HepG2 (cell line): ENCODE measurements around the gene ACAP2. TPM values are rescaled to one million over a fixed set of nuclear protein-coding genes. Genes with fewer than 3 reads are reported as not detected.

Source experiments
- GFI1 ChIP-seq: sonication (generic); formaldehyde crosslinking; IDR thresholded peaks from 2 replicates; pipeline ENCODE4 v1.5.0; 2020; ENCODE audit warnings: missing genetic modification reagents, mild to moderate bottlenecking, borderline replicate concordance
- HDAC6 ChIP-seq: fragments of 200-600 bp; sonication (generic); IDR thresholded peaks from 2 replicates; pipeline ENCODE4 v1.7.0; 2017; ENCODE audit warnings: mild to moderate bottlenecking, antibody characterized with exemption, low read length, low read depth
- HNF4A ChIP-seq: sonication (generic); formaldehyde crosslinking; IDR thresholded peaks from 2 replicates; pipeline ENCODE4 v1.4.0; 2020; ENCODE audit warnings: missing genetic modification reagents
- HNRNPLL ChIP-seq: fragments of 200-400 bp; formaldehyde crosslinking; IDR thresholded peaks from 2 replicates; pipeline ENCODE4 v1.6.1; 2017; ENCODE audit warnings: mild to moderate bottlenecking, low read depth, low read length; ENCODE audit not compliant: poor library complexity, severe bottlenecking
- KLF13 ChIP-seq: sonication (generic); formaldehyde crosslinking; IDR thresholded peaks from 2 replicates; pipeline ENCODE4 v1.4.0; 2020; ENCODE audit warnings: mild to moderate bottlenecking, missing genetic modification reagents
- NCOA2 ChIP-seq: sonication (generic); formaldehyde crosslinking; IDR thresholded peaks from 2 replicates; pipeline ENCODE4 v1.8.0; 2022; ENCODE audit warnings: inconsistent platforms
- PHF8 ChIP-seq: sonication (generic); formaldehyde crosslinking; IDR thresholded peaks from 2 replicates; pipeline ENCODE4 v1.5.0; 2020; ENCODE audit warnings: missing genetic modification reagents
- SMAD1 ChIP-seq: sonication (generic); formaldehyde crosslinking; IDR thresholded peaks from 2 replicates; pipeline ENCODE4 v1.4.0; 2020; ENCODE audit warnings: missing genetic modification reagents, low read depth, mild to moderate bottlenecking, borderline replicate concordance
- SPEN ChIP-seq: sonication (generic); formaldehyde crosslinking; IDR thresholded peaks from 2 replicates; pipeline ENCODE4 v1.5.1; 2020; ENCODE audit warnings: low read depth, mild to moderate bottlenecking, missing genetic modification reagents
- TEAD3 ChIP-seq: optimal IDR thresholded peaks from 2 replicates; pipeline ENCODE3; 2016; ENCODE audit warnings: borderline replicate concordance
- ZC3H13 ChIP-seq: sonication (generic); formaldehyde crosslinking; IDR thresholded peaks from 2 replicates; pipeline ENCODE4 v1.8.1; 2023; ENCODE audit warnings: mild to moderate bottlenecking, missing genetic modification reagents, moderate library complexity
- ZNF20 ChIP-seq: sonication (generic); formaldehyde crosslinking; IDR thresholded peaks from 2 replicates; pipeline ENCODE4 v1.4.0; 2020; ENCODE audit warnings: mild to moderate bottlenecking, moderate library complexity, missing genetic modification reagents
- ZNF543 ChIP-seq: sonication (generic); formaldehyde crosslinking; IDR thresholded peaks from 2 replicates; pipeline ENCODE4 v1.4.0; 2020; ENCODE audit warnings: mild to moderate bottlenecking, missing genetic modification reagents
- ZNF775 ChIP-seq: sonication (generic); formaldehyde crosslinking; IDR thresholded peaks from 2 replicates; pipeline ENCODE4 v1.4.0; 2020; ENCODE audit warnings: missing genetic modification reagents, mild to moderate bottlenecking, moderate library complexity, borderline replicate concordance
- polyA plus RNA-seq, 8 experiments: library from polyadenylated mRNA; depleted of rRNA in 3 of 8; stranded (reverse) in 7 of 8; unstranded in 1 of 8; fragments of >200 nt; fragmentation: Illumina TruSeq in 4 of 8; extraction: Trizol in 4 of 8; gene quantifications; 2 replicates each; pipeline versions ENCODE4 v1.2.1 to v1.2.3, GENCODE V29; 2011 to 2016; ENCODE audit warnings: low read depth in 4 of 8, missing spikeins in 1 of 8, mixed read lengths in 1 of 8; ENCODE audit not compliant: insufficient read depth in 1 of 8
- total RNA-seq, 5 experiments: library from RNA; depleted of rRNA; stranded (reverse); fragments of >200 nt; fragmentation: Illumina TruSeq; extraction: Trizol; gene quantifications; 2 replicates each; pipeline ENCODE4 v1.2.3, GENCODE V29; 2016; ENCODE audit warnings: low read depth in 1 of 5
- TF ChIP-seq, protein P1 (sequence below): sonication (generic); formaldehyde crosslinking; IDR thresholded peaks from 2 replicates; pipeline ENCODE4 v1.5.0; 2020; ENCODE audit warnings: missing genetic modification reagents, mild to moderate bottlenecking, borderline replicate concordance
- TF ChIP-seq, protein P2 (sequence below): sonication (generic); formaldehyde crosslinking; IDR thresholded peaks from 2 replicates; pipeline ENCODE4 v1.5.1; 2020; ENCODE audit warnings: mild to moderate bottlenecking, moderate library complexity, missing genetic modification reagents
- TF ChIP-seq, protein P3 (sequence below): sonication (generic); formaldehyde crosslinking; conservative IDR thresholded peaks from 2 replicates; pipeline ENCODE4 v1.8.1; 2023; ENCODE audit warnings: missing genetic modification reagents
- TF ChIP-seq, protein P4 (sequence below): sonication (generic); formaldehyde crosslinking; conservative IDR thresholded peaks from 2 replicates; pipeline ENCODE4 v1.4.0; 2020; ENCODE audit warnings: missing genetic modification reagents
- TF ChIP-seq, protein P5 (sequence below): sonication (generic); formaldehyde crosslinking; IDR thresholded peaks from 2 replicates; pipeline ENCODE4 v1.4.0; 2020; ENCODE audit warnings: mild to moderate bottlenecking, missing genetic modification reagents

ACAP2 gene
- total and polyA plus RNA-seq, 2 of the 13 experiments (the other 11 are each of a cell fraction or from before 2014, with no cell fraction given), result 7.3 to 23.9 TPM

DNA sequence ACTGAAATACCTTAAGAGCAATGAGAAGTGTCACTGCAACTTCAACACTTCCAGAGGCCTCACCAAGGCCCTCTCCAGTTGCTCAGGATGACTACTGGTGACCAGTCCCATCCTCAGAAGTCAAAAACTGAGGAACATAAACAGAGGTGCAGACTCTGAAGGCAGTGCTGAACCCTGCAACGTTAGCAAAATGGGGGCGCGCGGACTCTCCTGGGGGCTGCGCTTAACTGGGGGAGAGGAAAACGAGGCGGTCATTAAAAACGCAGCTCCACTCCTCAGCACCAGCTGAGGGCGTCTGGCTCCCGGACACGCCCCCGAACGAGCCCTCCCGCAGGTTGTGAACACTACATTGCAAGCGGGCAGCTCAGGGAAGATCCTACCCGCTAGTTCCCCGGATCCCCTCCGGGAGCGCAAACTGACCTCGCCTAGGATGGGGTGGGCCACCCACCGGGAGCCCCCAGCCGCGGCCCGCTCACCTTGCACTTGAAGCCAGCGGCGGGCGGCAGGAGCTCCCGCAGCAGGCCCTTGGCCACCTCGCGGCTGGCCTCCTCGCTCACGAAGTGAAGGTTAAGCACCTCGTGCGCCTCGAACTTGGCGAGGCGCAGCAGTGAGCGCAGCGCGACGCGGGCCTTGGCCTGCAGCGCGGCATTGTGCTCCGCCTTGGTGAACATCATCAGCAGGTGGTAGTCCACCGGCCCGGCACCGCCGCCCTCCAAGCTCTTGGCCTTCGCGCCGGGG lies 172.6 kb downstream of the ACAP2 start (continued):
- TF ChIP-seq HNRNPLL, result no peak
- TF ChIP-seq, protein P1, sequence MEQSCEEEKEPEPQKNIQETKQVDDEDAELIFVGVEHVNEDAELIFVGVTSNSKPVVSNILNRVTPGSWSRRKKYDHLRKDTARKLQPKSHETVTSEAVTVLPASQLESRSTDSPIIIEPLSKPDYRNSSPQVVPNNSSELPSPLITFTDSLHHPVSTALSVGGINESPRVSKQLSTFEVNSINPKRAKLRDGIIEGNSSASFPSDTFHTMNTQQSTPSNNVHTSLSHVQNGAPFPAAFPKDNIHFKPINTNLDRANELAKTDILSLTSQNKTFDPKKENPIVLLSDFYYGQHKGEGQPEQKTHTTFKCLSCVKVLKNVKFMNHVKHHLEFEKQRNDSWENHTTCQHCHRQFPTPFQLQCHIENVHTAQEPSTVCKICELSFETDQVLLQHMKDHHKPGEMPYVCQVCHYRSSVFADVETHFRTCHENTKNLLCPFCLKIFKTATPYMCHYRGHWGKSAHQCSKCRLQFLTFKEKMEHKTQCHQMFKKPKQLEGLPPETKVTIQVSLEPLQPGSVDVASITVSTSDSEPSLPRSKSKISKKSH (CRISPR knock-in tag), result 0 out of 2 replicates have a peak, but pooled peaks have one; percentile 52
- TF ChIP-seq, protein P2, sequence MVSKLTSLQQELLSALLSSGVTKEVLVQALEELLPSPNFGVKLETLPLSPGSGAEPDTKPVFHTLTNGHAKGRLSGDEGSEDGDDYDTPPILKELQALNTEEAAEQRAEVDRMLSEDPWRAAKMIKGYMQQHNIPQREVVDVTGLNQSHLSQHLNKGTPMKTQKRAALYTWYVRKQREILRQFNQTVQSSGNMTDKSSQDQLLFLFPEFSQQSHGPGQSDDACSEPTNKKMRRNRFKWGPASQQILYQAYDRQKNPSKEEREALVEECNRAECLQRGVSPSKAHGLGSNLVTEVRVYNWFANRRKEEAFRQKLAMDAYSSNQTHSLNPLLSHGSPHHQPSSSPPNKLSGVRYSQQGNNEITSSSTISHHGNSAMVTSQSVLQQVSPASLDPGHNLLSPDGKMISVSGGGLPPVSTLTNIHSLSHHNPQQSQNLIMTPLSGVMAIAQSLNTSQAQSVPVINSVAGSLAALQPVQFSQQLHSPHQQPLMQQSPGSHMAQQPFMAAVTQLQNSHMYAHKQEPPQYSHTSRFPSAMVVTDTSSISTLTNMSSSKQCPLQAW (CRISPR knock-in tag), result peak; percentile 42; the same call in 1 of the 2 replicates
- TF ChIP-seq PHF8 (CRISPR knock-in tag), result peak; percentile 50; the same call in 1 of the 2 replicates
- peak; percentile 7; the same call in 1 of the 2 replicates for TF ChIP-seq NCOA2 (CRISPR knock-in tag)
- no peak for TF ChIP-seq KLF13 (CRISPR knock-in tag)
- peak; percentile 28 for TF ChIP-seq SPEN (CRISPR knock-in tag)
- TF ChIP-seq HNF4A (CRISPR knock-in tag), result no peak
- no peak for TF ChIP-seq ZNF775
- TF ChIP-seq, protein P3, sequence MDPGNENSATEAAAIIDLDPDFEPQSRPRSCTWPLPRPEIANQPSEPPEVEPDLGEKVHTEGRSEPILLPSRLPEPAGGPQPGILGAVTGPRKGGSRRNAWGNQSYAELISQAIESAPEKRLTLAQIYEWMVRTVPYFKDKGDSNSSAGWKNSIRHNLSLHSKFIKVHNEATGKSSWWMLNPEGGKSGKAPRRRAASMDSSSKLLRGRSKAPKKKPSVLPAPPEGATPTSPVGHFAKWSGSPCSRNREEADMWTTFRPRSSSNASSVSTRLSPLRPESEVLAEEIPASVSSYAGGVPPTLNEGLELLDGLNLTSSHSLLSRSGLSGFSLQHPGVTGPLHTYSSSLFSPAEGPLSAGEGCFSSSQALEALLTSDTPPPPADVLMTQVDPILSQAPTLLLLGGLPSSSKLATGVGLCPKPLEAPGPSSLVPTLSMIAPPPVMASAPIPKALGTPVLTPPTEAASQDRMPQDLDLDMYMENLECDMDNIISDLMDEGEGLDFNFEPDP, result no peak
- TF ChIP-seq SMAD1 (CRISPR knock-in tag), result no peak
- TF ChIP-seq, protein P4, sequence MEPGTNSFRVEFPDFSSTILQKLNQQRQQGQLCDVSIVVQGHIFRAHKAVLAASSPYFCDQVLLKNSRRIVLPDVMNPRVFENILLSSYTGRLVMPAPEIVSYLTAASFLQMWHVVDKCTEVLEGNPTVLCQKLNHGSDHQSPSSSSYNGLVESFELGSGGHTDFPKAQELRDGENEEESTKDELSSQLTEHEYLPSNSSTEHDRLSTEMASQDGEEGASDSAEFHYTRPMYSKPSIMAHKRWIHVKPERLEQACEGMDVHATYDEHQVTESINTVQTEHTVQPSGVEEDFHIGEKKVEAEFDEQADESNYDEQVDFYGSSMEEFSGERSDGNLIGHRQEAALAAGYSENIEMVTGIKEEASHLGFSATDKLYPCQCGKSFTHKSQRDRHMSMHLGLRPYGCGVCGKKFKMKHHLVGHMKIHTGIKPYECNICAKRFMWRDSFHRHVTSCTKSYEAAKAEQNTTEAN (CRISPR knock-in tag), result peak; percentile 45; the same call in 1 of the 2 replicates
- peak; percentile 46; the same call in 1 of the 2 replicates for TF ChIP-seq GFI1 (CRISPR knock-in tag)
- no peak for TF ChIP-seq ZNF543 (CRISPR knock-in tag)
- TF ChIP-seq ZNF20, result no peak
- TF ChIP-seq, protein P5, sequence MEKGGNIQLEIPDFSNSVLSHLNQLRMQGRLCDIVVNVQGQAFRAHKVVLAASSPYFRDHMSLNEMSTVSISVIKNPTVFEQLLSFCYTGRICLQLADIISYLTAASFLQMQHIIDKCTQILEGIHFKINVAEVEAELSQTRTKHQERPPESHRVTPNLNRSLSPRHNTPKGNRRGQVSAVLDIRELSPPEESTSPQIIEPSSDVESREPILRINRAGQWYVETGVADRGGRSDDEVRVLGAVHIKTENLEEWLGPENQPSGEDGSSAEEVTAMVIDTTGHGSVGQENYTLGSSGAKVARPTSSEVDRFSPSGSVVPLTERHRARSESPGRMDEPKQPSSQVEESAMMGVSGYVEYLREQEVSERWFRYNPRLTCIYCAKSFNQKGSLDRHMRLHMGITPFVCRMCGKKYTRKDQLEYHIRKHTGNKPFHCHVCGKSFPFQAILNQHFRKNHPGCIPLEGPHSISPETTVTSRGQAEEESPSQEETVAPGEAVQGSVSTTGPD (CRISPR knock-in tag), result no peak
- peak; percentile 20; the same call in 1 of the 2 replicates for TF ChIP-seq ZC3H13 (CRISPR knock-in tag)
- TF ChIP-seq HDAC6, result no peak
- peak; percentile 2 for TF ChIP-seq TEAD3
